HepG2 (cell line): Measurements from ENCODE around the gene NSMF. TPM values are rescaled to one million over a fixed set of nuclear protein-coding genes. Genes with fewer than 3 reads are reported as not detected.

Experiments used
- BCL6 ChIP-seq: IDR thresholded peaks from 2 replicates; pipeline ENCODE4 v1.6.1; 2016; ENCODE audit warnings: missing genetic modification reagents, missing compliant biosample characterization
- GMEB1 ChIP-seq: sonication (generic); formaldehyde crosslinking; IDR thresholded peaks from 2 replicates; pipeline ENCODE4 v1.5.1; 2020; ENCODE audit warnings: missing genetic modification reagents, mild to moderate bottlenecking, borderline replicate concordance
- HOXA9 ChIP-seq: sonication (generic); formaldehyde crosslinking; IDR thresholded peaks from 2 replicates; pipeline ENCODE4 v1.8.1; 2022; ENCODE audit warnings: missing genetic modification reagents, mild to moderate bottlenecking, moderate library complexity, borderline replicate concordance
- MLX ChIP-seq: IDR thresholded peaks from 2 replicates; pipeline ENCODE4 v1.6.1; 2016
- NR2C2 ChIP-seq: sonication (generic); formaldehyde crosslinking; IDR thresholded peaks from 2 replicates; pipeline ENCODE4 v1.4.0; 2020; ENCODE audit warnings: missing genetic modification reagents, mild to moderate bottlenecking, moderate library complexity, borderline replicate concordance
- SALL1 ChIP-seq: sonication (generic); formaldehyde crosslinking; IDR thresholded peaks from 2 replicates; pipeline ENCODE4 v1.8.0; 2022; ENCODE audit warnings: mild to moderate bottlenecking, missing genetic modification reagents
- ZFYVE20 ChIP-seq: sonication (generic); formaldehyde crosslinking; IDR thresholded peaks from 2 replicates; pipeline ENCODE4 v1.8.0; 2023; ENCODE audit warnings: low read depth, mild to moderate bottlenecking, moderate library complexity, missing genetic modification reagents, borderline replicate concordance
- ZNF292 ChIP-seq: sonication (generic); formaldehyde crosslinking; IDR thresholded peaks from 2 replicates; pipeline ENCODE4 v1.8.1; 2022; ENCODE audit warnings: mild to moderate bottlenecking, low read depth, missing genetic modification reagents, borderline replicate concordance
- ZSCAN22 ChIP-seq: sonication (generic); formaldehyde crosslinking; IDR thresholded peaks from 2 replicates; pipeline ENCODE4 v1.4.0; 2020; ENCODE audit warnings: mild to moderate bottlenecking, missing genetic modification reagents
- polyA plus RNA-seq, 8 experiments: library from polyadenylated mRNA; depleted of rRNA in 3 of 8; stranded (reverse) in 7 of 8; unstranded in 1 of 8; fragments of >200 nt; fragmentation: Illumina TruSeq in 4 of 8; extraction: Trizol in 4 of 8; gene quantifications; 2 replicates each; pipeline versions ENCODE4 v1.2.1 to v1.2.3, GENCODE V29; 2011 to 2016; ENCODE audit warnings: low read depth in 4 of 8, missing spikeins in 1 of 8, mixed read lengths in 1 of 8; ENCODE audit not compliant: insufficient read depth in 1 of 8
- total RNA-seq, 5 experiments: library from RNA; depleted of rRNA; stranded (reverse); fragments of >200 nt; fragmentation: Illumina TruSeq; extraction: Trizol; gene quantifications; 2 replicates each; pipeline ENCODE4 v1.2.3, GENCODE V29; 2016; ENCODE audit warnings: low read depth in 1 of 5
- TF ChIP-seq, protein P1 (sequence below): sonication (generic); formaldehyde crosslinking; IDR thresholded peaks from 2 replicates; pipeline ENCODE4 v1.4.0; 2020; ENCODE audit warnings: missing genetic modification reagents

NSMF gene
- total and polyA plus RNA-seq, 2 of the 13 experiments (the other 11 are each of a cell fraction or from before 2014, with no cell fraction given): 44.3 to 183 TPM

- TF ChIP-seq GMEB1 (CRISPR knock-in tag) (0 out of 2 replicates have a peak, but pooled peaks have one; percentile 20), ZSCAN22 (CRISPR knock-in tag) (no peak), MLX (peak; percentile 47; the same call in 1 of the 2 replicates), NR2C2 (CRISPR knock-in tag) (peak; percentile 69), ZFYVE20 (CRISPR knock-in tag) (no peak), SALL1 (peak; percentile 54; the same call in 1 of the 2 replicates), BCL6 (CRISPR knock-in tag) (no peak), ZNF292 (CRISPR knock-in tag) (no peak; the same call in 1 of the 2 replicates), HOXA9 (CRISPR knock-in tag) (no peak)
- TF ChIP-seq, protein P1, sequence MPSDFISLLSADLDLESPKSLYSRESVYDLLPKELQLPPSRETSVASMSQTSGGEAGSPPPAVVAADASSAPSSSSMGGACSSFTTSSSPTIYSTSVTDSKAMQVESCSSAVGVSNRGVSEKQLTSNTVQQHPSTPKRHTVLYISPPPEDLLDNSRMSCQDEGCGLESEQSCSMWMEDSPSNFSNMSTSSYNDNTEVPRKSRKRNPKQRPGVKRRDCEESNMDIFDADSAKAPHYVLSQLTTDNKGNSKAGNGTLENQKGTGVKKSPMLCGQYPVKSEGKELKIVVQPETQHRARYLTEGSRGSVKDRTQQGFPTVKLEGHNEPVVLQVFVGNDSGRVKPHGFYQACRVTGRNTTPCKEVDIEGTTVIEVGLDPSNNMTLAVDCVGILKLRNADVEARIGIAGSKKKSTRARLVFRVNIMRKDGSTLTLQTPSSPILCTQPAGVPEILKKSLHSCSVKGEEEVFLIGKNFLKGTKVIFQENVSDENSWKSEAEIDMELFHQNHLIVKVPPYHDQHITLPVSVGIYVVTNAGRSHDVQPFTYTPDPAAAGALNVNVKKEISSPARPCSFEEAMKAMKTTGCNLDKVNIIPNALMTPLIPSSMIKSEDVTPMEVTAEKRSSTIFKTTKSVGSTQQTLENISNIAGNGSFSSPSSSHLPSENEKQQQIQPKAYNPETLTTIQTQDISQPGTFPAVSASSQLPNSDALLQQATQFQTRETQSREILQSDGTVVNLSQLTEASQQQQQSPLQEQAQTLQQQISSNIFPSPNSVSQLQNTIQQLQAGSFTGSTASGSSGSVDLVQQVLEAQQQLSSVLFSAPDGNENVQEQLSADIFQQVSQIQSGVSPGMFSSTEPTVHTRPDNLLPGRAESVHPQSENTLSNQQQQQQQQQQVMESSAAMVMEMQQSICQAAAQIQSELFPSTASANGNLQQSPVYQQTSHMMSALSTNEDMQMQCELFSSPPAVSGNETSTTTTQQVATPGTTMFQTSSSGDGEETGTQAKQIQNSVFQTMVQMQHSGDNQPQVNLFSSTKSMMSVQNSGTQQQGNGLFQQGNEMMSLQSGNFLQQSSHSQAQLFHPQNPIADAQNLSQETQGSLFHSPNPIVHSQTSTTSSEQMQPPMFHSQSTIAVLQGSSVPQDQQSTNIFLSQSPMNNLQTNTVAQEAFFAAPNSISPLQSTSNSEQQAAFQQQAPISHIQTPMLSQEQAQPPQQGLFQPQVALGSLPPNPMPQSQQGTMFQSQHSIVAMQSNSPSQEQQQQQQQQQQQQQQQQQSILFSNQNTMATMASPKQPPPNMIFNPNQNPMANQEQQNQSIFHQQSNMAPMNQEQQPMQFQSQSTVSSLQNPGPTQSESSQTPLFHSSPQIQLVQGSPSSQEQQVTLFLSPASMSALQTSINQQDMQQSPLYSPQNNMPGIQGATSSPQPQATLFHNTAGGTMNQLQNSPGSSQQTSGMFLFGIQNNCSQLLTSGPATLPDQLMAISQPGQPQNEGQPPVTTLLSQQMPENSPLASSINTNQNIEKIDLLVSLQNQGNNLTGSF (CRISPR knock-in tag): no peak
These were observed 47.6 kb upstream of the NSMF start (continued) for GRCh38 chr9:137506702-137507171.
